Lower leg skin (tissue), 3 donors: Measurements from ENCODE around the gene NKAIN2.

Experiments
- POLR2A ChIP-seq, 2 donors: fragments of 450-650 bp; IDR thresholded peaks; one replicate each; pipeline ENCODE4 v1.6.1; 2016 to 2017; ENCODE audit warnings: antibody characterized with exemption in 2 of 2, mild to moderate bottlenecking in 1 of 2, moderate library complexity in 1 of 2
- TF ChIP-seq, protein P1 (sequence below), 3 donors: fragments of 450-650 bp; IDR thresholded peaks; one replicate each; pipeline ENCODE4 v1.5.1; 2016; ENCODE audit warnings: antibody characterized with exemption in 3 of 3, mild to moderate bottlenecking in 3 of 3, moderate library complexity in 2 of 3

DNA sequence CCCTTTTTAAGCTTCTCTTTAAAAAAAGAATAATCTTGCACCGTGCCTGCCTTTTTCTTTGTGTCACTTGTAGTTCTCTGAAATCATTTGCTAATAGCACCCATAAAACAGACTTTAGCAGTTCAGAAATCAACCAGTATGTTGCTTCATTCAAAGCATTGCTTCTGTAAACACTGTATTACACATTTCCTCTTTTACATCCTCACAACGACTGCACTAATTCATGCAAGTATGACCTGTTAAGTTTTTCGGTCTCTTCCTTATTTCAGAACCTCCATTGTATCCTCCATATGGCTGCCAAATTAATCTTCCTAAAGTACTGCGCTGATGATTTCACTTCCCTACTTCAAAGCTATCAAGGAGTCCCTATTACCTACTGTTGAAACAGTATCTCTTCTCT is 1015.7 kb downstream of the NKAIN2 start:
- no peak for TF ChIP-seq POLR2A (IDR thresholded peaks at IDR 0.05)
- TF ChIP-seq, protein P1, sequence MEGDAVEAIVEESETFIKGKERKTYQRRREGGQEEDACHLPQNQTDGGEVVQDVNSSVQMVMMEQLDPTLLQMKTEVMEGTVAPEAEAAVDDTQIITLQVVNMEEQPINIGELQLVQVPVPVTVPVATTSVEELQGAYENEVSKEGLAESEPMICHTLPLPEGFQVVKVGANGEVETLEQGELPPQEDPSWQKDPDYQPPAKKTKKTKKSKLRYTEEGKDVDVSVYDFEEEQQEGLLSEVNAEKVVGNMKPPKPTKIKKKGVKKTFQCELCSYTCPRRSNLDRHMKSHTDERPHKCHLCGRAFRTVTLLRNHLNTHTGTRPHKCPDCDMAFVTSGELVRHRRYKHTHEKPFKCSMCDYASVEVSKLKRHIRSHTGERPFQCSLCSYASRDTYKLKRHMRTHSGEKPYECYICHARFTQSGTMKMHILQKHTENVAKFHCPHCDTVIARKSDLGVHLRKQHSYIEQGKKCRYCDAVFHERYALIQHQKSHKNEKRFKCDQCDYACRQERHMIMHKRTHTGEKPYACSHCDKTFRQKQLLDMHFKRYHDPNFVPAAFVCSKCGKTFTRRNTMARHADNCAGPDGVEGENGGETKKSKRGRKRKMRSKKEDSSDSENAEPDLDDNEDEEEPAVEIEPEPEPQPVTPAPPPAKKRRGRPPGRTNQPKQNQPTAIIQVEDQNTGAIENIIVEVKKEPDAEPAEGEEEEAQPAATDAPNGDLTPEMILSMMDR (IDR thresholded peaks at IDR 0.05), result no peak
